Body of pancreas (tissue), 4 donors: Measurements from ENCODE around the gene TSHZ2. TPM values are rescaled to one million over a fixed set of nuclear protein-coding genes. Genes with fewer than 3 reads are reported as not detected.

Experiments
- ATAC-seq: fragments of 150-250 bp; one replicate; pipeline ENCODE4 v1.9.1; 2016
- DNase-seq, 4 donors: peaks; one replicate each; pipeline ENCODE4 v3.0.0-alpha.2; 2019
- H3K27ac ChIP-seq, 4 donors: fragments of 200-600 bp; sonication (generic); 1 replicate in 3 of 4; 2 replicates in 1 of 4; pipeline versions ENCODE4 v1.5.1 to v1.6.1; 2016 to 2019; ENCODE audit warnings: mild to moderate bottlenecking in 1 of 4, mixed read lengths in 1 of 4, moderate library complexity in 1 of 4
- H3K27me3 ChIP-seq, 2 donors: fragments of 200-600 bp; sonication (generic); one replicate each; pipeline ENCODE4 v1.6.0; 2016; ENCODE audit warnings: mild to moderate bottlenecking in 1 of 2
- H3K36me3 ChIP-seq, 2 donors: fragments of 200-600 bp; sonication (generic); replicated peaks in 1 of 2; 2 replicates each; pipeline ENCODE4 v1.5.1; 2016; ENCODE audit warnings: low read depth in 2 of 2; ENCODE audit not compliant: insufficient read depth in 1 of 2
- H3K4me1 ChIP-seq: fragments of 200-600 bp; sonication (generic); one replicate; pipeline ENCODE4 v1.6.0; 2016
- H3K4me3 ChIP-seq, 2 donors: fragments of 200-600 bp; sonication (generic); 1 replicate in 1 of 2; 2 replicates in 1 of 2; pipeline ENCODE4 v1.5.1; 2016 to 2019
- H3K9me3 ChIP-seq, 3 donors: fragments of 200-600 bp; sonication (generic); 1 replicate in 2 of 3; 2 replicates in 1 of 3; pipeline ENCODE4 v1.5.1; 2016
- CTCF ChIP-seq, 7 experiments: fragments of 450-650 bp in 4 of 7; fragments of 200-600 bp in 3 of 7; sonication (generic) in 3 of 7; IDR thresholded peaks; one replicate each; pipeline ENCODE4 v1.5.1; 2016 to 2019; ENCODE audit warnings: antibody characterized with exemption in 7 of 7
- POLR2A ChIP-seq, 3 donors: fragments of 450-650 bp; IDR thresholded peaks; one replicate each; pipeline ENCODE4 v1.6.1; 2016; ENCODE audit warnings: antibody characterized with exemption in 3 of 3, mild to moderate bottlenecking in 2 of 3
- WGBS, 2 donors: methylation state at CpG; one replicate each; pipeline ENCODE4 v1.1.5; 2017; 5-methylcytosine and 5-hydroxymethylcytosine counted together
- intact Hi-C: fragments of 100-400 bp; cut with DNase I; formaldehyde crosslinking; loops from one replicate; pipeline ENCODE4 v1.15.1; 2023
- total RNA-seq, 2 donors: library from RNA; depleted of rRNA; stranded (reverse); fragments of >200 nt; gene quantifications; one replicate each; pipeline ENCODE4 v1.1.0, GENCODE V29; 2016

The TSHZ2 gene
- total RNA-seq, 2 donors from 2014 or later = 6.0 to 9.6 TPM

- Histone ChIP-seq H3K36me3 (no peaks in the 10 kb centered on the region), H3K27ac (no peak overlapping the region), H3K4me3 (no peak overlapping the region), H3K4me1 (no peaks in the 10 kb centered on the region), H3K9me3 (no peaks in the 10 kb centered on the region), H3K27me3 (no peaks in the 10 kb centered on the region)
- TF ChIP-seq CTCF (IDR thresholded peaks at IDR 0.05) (no peak), POLR2A (IDR thresholded peaks at IDR 0.05) (no peak)
- intact Hi-C loops = no loop called here
- ATAC-seq (no peak), DNase-seq (no peak)
- WGBS, 2 donors = 77 to 89% methylated on average over 3 of the region's 3 CpGs
Measured at GRCh38 chr20:53497246-53497645, 525.1 kb downstream of the TSHZ2 start.

GRCh38 chr20:53498341-53498740 lies 526.2 kb downstream of the TSHZ2 start:
- ATAC-seq (no peak), DNase-seq (no peak)
- H3K27me3 ChIP-seq = no peaks in the 10 kb centered on the region
- H3K4me1 ChIP-seq = no peaks in the 10 kb centered on the region
- H3K9me3 ChIP-seq = no peaks in the 10 kb centered on the region
- TF ChIP-seq CTCF (IDR thresholded peaks at IDR 0.05) (no peak), POLR2A (IDR thresholded peaks at IDR 0.05) (no peak)
- no peak overlapping the region for H3K27ac ChIP-seq
- no peak overlapping the region for H3K4me3 ChIP-seq
- intact Hi-C loops = no loop called here
- WGBS, 2 donors = 65 to 88% methylated on average over 5 of the region's 5 CpGs
- no peaks in the 10 kb centered on the region for H3K36me3 ChIP-seq

GRCh38 chr20:53500651-53501050 lies 528.5 kb downstream of the TSHZ2 start:
- TF ChIP-seq POLR2A (IDR thresholded peaks at IDR 0.05) = no peak
- TF ChIP-seq CTCF (IDR thresholded peaks at IDR 0.05) = no peak
- Histone ChIP-seq H3K36me3 (no peaks in the 10 kb centered on the region), H3K4me3 (no peak overlapping the region), H3K27ac (no peak overlapping the region), H3K4me1 (no peaks in the 10 kb centered on the region), H3K9me3 (no peaks in the 10 kb centered on the region), H3K27me3 (no peaks in the 10 kb centered on the region)
- no peak for ATAC-seq
- intact Hi-C loops = no loop called here
- DNase-seq = no peak

- intact Hi-C loops = no loop called here
Measured at GRCh38 chr20:53502820-53503219, 530.7 kb downstream of the TSHZ2 start.

More at GRCh38 chr20:53502820-53503219, 530.7 kb downstream of the TSHZ2 start:
- ATAC-seq (no peak), DNase-seq (no peak)
- H3K9me3 ChIP-seq = no peaks in the 10 kb centered on the region
- H3K4me1 ChIP-seq = no peaks in the 10 kb centered on the region
- H3K4me3 ChIP-seq = no peak overlapping the region
- no peaks in the 10 kb centered on the region for H3K36me3 ChIP-seq
- TF ChIP-seq CTCF (IDR thresholded peaks at IDR 0.05) (no peak), POLR2A (IDR thresholded peaks at IDR 0.05) (no peak)
- no peaks in the 10 kb centered on the region for H3K27me3 ChIP-seq
- H3K27ac ChIP-seq = no peak overlapping the region
- WGBS, 2 donors = 77 to 97% methylated on average over 4 of the region's 4 CpGs
